ENCODE results near the gene ELF4. TPM values are rescaled to one million over a fixed set of nuclear protein-coding genes. Genes with fewer than 3 reads are reported as not detected.
"Not testable (repeated sequence)": the region's sequence is repeated elsewhere in the genome, so short reads cannot be mapped to it uniquely, and the experiment has no call there.

The ELF4 gene
- total and polyA plus RNA-seq, 9 of the 15 experiments (the other 6 are each of a cell fraction or from before 2014, with no cell fraction given) = 5.9 to 55.8 (median 25.2) TPM

DNA sequence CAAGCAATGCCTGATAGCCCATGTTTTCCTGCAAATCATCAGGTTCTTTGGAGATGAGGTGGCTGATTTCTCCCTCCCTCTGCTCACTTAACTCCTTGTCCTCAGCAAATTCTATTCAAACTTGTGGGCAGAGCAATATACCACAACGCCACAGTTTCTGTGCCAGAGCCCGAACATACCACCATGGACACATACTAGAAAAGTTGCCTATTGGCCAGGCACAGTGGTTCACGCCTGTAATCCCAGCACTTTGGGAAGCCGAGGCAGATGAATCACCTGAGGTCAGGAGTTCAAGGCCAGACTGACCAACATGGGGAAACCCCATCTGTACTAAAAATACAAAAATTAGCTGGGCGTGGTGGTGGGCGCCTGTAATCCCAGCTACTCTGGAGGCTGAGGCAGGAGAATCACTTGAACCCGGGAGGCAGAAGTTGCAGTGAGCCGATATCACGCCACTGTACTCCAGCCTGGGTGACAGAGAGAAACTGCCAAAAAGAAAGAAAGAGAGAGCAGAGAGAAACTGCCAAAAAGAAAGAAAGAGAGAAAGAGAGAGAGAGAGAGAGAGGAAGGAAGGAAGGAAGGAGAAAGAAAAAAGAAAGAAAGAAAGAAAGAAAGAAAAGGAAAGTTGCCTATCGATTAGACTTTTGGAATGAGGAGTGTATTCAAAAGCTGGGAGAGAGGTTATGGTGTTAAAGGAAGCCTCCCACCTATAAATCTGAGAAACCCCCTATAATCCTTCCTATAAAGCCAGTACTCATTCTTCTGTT lies 5.0 kb upstream of the ELF4 start:
- H3K9ac ChIP-seq (ENCODE audit: insufficient read depth in 1 of 2, low read depth in 2 of 2, low read length in 2 of 2); H3K9me1 ChIP-seq (ENCODE audit: control insufficient read depth, insufficient read depth, low read length); BruUV-seq (replicated peaks); H3K4me2 ChIP-seq (ENCODE audit: insufficient read depth, low read length); CTCF ChIA-PET (ENCODE audit: low intra/inter-chr PET ratio); H3K27ac ChIP-seq (ENCODE audit: extremely low read depth, low read depth, low read length); in situ Hi-C loops (cut with MboI); H3K36me3 ChIP-seq (ENCODE audit: control insufficient read depth, insufficient read depth, low read length); H3K4me3 ChIP-seq; H2AFZ ChIP-seq (ENCODE audit: low read depth, low read length); intact Hi-C loops (cut with micrococcal nuclease); H4K20me1 ChIP-seq (replicated peaks; ENCODE audit: control insufficient read depth, insufficient read depth, low read length); H3K27me3 ChIP-seq (ENCODE audit: control insufficient read depth in 2 of 2, insufficient read depth in 2 of 2, low read length in 2 of 2); H3K9me3 ChIP-seq (replicated peaks; ENCODE audit: control insufficient read depth, insufficient read depth, low read depth, low read length); ATAC-seq; H3K79me2 ChIP-seq (ENCODE audit: control insufficient read depth, insufficient read depth, low read length); FAIRE-seq; DNase-seq (ENCODE audit: extremely low read depth in 1 of 4, low spot score in 3 of 4): not testable (repeated sequence)
- peaks cover 39 to 46% of the 10 kb centered on the region in 2 experiments for H3K4me1 ChIP-seq (replicated peaks in 1 of 2; ENCODE audit: control insufficient read depth in 2 of 2, insufficient read depth in 2 of 2, low read length in 2 of 2)
- 51% methylated on average over 8 of the region's 10 CpGs for WGBS (ENCODE audit: insufficient coverage, low coverage, missing lambda C conversion rate)
- TF ChIP-seq ZNF512 (tag; IDR thresholded peaks at IDR 0.05) = peak; percentile 48; the same call in 1 of the 2 replicates
- POLR2A ChIA-PET = interaction anchor here (0.9 kb wide), 1 partner anchor 20 kb away, joined by 3 read pairs; no protein-coding TSS in a partner anchor

GRCh38 chrX:130114141-130114588 lies 3.9 kb upstream of the ELF4 start:
- intact Hi-C loops (cut with micrococcal nuclease) (loop anchor here (5.0 kb wide), 1 partner anchor 53 kb away; the partner anchor contains the start of gene AIFM1), in situ Hi-C loops (cut with MboI) (no loop called here)
- WGBS (ENCODE audit: insufficient coverage, low coverage, missing lambda C conversion rate) = 7% methylated on average over 4 of the region's 9 CpGs
- Histone ChIP-seq H3K4me2 (ENCODE audit: insufficient read depth, low read length) (peak overlapping the region; percentile 32; the same call in 1 of the 2 replicates), H3K9me3 (replicated peaks; ENCODE audit: control insufficient read depth, insufficient read depth, low read depth, low read length) (no peaks in the 10 kb centered on the region), H3K27ac (ENCODE audit: extremely low read depth, low read depth, low read length) (no peak overlapping the region), H3K9ac (ENCODE audit: insufficient read depth in 1 of 2, low read depth in 2 of 2, low read length in 2 of 2) (peak overlapping the region in 1 of 2 experiments; percentile 86; a peak in 2 of 4 replicates), H3K36me3 (ENCODE audit: control insufficient read depth, insufficient read depth, low read length) (no peaks in the 10 kb centered on the region), H3K27me3 (ENCODE audit: control insufficient read depth in 2 of 2, insufficient read depth in 2 of 2, low read length in 2 of 2) (no peaks in the 10 kb centered on the region), H3K9me1 (ENCODE audit: control insufficient read depth, insufficient read depth, low read length) (peaks cover 3% of the 10 kb centered on the region), H3K79me2 (ENCODE audit: control insufficient read depth, insufficient read depth, low read length) (peaks cover 11% of the 10 kb centered on the region), H4K20me1 (replicated peaks; ENCODE audit: control insufficient read depth, insufficient read depth, low read length) (no peaks in the 10 kb centered on the region), H3K4me3 (no peak overlapping the region), H2AFZ (ENCODE audit: low read depth, low read length) (peak overlapping the region; percentile 72), H3K4me1 (replicated peaks in 1 of 2; ENCODE audit: control insufficient read depth in 2 of 2, insufficient read depth in 2 of 2, low read length in 2 of 2) (peaks cover 35 to 44% of the 10 kb centered on the region in 2 experiments)
- POLR2A ChIA-PET = interaction anchor here (0.6 to 0.9 kb wide), 2 partner anchors 8 to 23 kb away, joined by 3 read pairs; no protein-coding TSS in a partner anchor
- ATAC-seq (peak; percentile 15; the same call in 1 of the 3 replicates), FAIRE-seq (no peak), DNase-seq (ENCODE audit: extremely low read depth in 1 of 4, low spot score in 3 of 4) (peak; percentile 28 to 44 (median 34))
- CTCF ChIA-PET (ENCODE audit: low intra/inter-chr PET ratio) = no interaction called here
- BruUV-seq (replicated peaks) = no TSS peak
- TF ChIP-seq MITF (IDR thresholded peaks at IDR 0.05) (0 out of 2 replicates have a peak, but pooled peaks have one; percentile 31), NRF1 (conservative IDR thresholded peaks at IDR 0.05 in 1 of 2, IDR thresholded peaks at IDR 0.05 in 1 of 2) (0 out of 4 replicates have a peak, but pooled peaks of 1 of the 2 experiments have one; percentile 21), ESRRA (IDR thresholded peaks at IDR 0.05; ENCODE audit: borderline replicate concordance, low read depth) (peak; percentile 55; the same call in 1 of the 2 replicates), SP1 (CRISPR knock-in tag; IDR thresholded peaks at IDR 0.05) (peak; percentile 48; the same call in 1 of the 2 replicates)

Data from K562 (cell line).